Suprapubic skin (tissue), 3 donors: Measurements from ENCODE around the gene HOXC4.
"Not testable (repeated sequence)": the region's sequence is repeated elsewhere in the genome, so short reads cannot be mapped to it uniquely, and the experiment has no call there.

Experiments
- POLR2A ChIP-seq, 2 donors: fragments of 450-650 bp; IDR thresholded peaks; one replicate each; pipeline ENCODE4 v1.6.1; 2017; ENCODE audit warnings: antibody characterized with exemption in 2 of 2, mild to moderate bottlenecking in 2 of 2, moderate library complexity in 2 of 2
- TF ChIP-seq, protein P1 (sequence below), 2 donors: fragments of 200-600 bp in 1 of 2; fragments of 450-650 bp in 1 of 2; sonication (generic) in 1 of 2; IDR thresholded peaks; one replicate each; pipeline ENCODE4 v1.5.1; 2016 to 2019; ENCODE audit warnings: antibody characterized with exemption in 2 of 2, mild to moderate bottlenecking in 1 of 2, moderate library complexity in 1 of 2

- not testable (repeated sequence) for TF ChIP-seq POLR2A (IDR thresholded peaks at IDR 0.05)
- TF ChIP-seq, protein P1, sequence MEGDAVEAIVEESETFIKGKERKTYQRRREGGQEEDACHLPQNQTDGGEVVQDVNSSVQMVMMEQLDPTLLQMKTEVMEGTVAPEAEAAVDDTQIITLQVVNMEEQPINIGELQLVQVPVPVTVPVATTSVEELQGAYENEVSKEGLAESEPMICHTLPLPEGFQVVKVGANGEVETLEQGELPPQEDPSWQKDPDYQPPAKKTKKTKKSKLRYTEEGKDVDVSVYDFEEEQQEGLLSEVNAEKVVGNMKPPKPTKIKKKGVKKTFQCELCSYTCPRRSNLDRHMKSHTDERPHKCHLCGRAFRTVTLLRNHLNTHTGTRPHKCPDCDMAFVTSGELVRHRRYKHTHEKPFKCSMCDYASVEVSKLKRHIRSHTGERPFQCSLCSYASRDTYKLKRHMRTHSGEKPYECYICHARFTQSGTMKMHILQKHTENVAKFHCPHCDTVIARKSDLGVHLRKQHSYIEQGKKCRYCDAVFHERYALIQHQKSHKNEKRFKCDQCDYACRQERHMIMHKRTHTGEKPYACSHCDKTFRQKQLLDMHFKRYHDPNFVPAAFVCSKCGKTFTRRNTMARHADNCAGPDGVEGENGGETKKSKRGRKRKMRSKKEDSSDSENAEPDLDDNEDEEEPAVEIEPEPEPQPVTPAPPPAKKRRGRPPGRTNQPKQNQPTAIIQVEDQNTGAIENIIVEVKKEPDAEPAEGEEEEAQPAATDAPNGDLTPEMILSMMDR (IDR thresholded peaks at IDR 0.05), result not testable (repeated sequence)
These were observed 45.0 kb downstream of the HOXC4 start for GRCh38 chr12:54098644-54099043.
